Mammary epithelial cell (primary cell): ENCODE results near the gene KREMEN2.

Experiments used
- EZH2 ChIP-seq: IDR thresholded peaks from 2 replicates; pipeline ENCODE4 v1.6.1; 2012; ENCODE audit warnings: low read length, inconsistent platforms, borderline replicate concordance
- TF ChIP-seq, protein P1 (sequence below), 2 donors: IDR thresholded peaks in 1 of 2; conservative IDR thresholded peaks in 1 of 2; 2 replicates each; pipeline ENCODE4 v1.5.1; 2011 to 2012; ENCODE audit warnings: inconsistent platforms in 2 of 2, low read length in 2 of 2, mild to moderate bottlenecking in 2 of 2, control low read depth in 1 of 2, low read depth in 1 of 2; ENCODE audit not compliant: insufficient read depth in 1 of 2; ENCODE audit errors: extremely low read depth in 1 of 2

DNA sequence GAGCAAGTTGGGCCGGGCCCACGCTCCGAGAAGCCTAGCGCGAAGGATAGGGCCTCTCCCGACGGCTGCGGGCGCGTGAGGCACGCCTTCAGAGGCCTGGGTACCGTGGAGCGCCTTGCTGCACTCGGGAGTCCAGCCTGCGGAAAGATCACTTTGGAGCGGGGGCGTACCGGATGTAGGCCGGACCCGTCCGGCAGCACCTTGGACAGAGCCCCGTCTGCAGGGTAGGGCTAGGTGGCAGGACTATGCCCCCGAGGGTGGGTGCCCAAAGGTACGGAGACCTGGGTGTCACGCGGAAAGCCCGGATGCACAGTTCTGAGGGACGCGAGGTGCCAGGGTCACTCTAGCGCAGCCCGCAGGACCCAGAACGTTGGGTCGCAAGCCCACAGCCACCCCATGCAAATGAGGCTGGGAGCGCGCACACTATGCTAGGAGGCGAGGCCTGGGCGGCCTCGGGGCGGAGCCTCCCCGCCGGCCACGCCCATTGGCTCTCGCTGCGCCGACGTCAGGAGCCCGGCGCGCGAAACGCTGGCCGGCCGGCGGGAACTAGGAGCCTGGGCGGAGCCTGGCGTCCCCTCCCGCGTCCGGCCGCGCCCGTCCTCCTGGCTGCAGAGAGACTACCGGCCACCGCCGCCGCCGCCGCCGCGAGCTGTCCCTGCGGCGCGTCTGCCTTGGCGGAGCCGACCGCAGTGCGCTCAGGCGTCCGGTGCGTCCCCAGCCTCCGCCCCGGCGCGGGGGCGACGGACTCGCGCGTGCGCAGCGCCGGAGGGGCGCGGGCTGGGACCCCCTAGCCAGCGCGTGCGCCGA lies 4.9 kb downstream of the KREMEN2 start, which contains the start of gene PAQR4:
- no peak for TF ChIP-seq EZH2
- TF ChIP-seq, protein P1, sequence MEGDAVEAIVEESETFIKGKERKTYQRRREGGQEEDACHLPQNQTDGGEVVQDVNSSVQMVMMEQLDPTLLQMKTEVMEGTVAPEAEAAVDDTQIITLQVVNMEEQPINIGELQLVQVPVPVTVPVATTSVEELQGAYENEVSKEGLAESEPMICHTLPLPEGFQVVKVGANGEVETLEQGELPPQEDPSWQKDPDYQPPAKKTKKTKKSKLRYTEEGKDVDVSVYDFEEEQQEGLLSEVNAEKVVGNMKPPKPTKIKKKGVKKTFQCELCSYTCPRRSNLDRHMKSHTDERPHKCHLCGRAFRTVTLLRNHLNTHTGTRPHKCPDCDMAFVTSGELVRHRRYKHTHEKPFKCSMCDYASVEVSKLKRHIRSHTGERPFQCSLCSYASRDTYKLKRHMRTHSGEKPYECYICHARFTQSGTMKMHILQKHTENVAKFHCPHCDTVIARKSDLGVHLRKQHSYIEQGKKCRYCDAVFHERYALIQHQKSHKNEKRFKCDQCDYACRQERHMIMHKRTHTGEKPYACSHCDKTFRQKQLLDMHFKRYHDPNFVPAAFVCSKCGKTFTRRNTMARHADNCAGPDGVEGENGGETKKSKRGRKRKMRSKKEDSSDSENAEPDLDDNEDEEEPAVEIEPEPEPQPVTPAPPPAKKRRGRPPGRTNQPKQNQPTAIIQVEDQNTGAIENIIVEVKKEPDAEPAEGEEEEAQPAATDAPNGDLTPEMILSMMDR (conservative IDR thresholded peaks at IDR 0.05 in 1 of 2, IDR thresholded peaks at IDR 0.05 in 1 of 2; ENCODE audit: extremely low read depth in 1 of 2, insufficient read depth in 1 of 2, low read depth in 1 of 2, low read length in 2 of 2): no peak
